ENCODE data around the gene VANGL2.
A peak's percentile ranks its signal among the peaks of the same experiment; 100 is the strongest.

Gene VANGL2

DNA sequence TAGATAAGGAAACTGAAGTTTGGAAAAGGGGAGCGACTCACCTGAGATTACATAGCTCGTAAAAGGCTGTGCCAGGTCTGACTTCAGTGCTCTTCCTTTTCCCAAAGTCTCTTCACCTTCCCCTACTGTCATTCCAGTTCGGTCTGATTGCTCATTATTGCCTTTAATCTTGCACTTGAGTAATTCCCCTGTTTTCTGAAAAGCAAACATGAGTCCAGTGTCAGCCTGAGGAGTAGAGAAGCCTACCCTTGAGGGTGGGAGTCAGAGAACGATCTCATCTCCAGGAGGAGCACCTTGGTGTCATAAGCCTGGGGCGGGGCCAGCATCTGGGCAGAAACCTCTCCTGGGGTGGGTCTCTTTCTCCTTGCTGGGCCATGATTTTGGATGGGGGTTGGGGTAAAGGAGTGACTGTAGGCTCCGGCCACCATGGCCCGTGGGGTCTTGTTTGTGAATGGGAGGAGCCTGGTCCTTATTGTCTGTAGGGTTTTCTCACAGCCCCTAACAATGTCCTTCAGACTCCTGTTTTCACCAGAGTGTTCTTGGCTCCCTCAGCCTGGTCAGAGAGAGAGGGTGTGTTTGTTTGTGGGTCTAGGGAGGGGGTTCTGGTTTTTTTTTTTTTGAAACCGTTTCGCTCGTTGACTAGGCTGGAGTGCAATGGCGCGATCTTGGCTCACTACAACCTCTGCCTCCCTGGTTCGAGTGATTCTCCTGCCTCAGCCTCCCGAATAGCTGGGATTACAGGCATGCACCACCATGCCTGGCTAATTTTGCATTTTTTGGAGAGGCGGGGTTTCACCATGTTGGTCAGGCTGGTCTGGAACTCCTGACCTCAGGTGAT lies 6.0 kb downstream of the VANGL2 start:
- no peak for DNase-seq

GRCh38 chr1:160407839-160408801 lies 7.8 kb downstream of the VANGL2 start:
- DNase-seq, result no peak

DNA sequence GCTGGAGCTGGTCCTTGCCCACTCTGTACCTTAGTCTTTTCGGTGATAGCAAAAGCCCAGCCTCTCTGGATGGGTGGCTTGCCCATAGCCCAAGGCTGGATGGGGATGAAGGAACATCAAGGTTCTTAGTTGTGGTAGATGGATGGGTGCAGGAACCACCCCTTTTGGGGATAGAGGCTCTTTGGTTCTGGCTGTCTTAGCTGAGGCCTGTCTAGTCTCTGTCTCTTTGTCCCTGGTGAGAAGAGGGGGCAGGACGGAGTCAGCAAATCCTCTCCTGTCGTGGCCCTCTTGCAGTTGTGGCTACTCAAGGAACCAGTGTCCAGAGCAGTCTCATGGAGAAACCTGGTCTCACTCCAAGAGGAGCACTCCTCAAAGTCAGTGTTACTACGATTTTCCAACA lies 8.5 kb downstream of the VANGL2 start:
- no peak for DNase-seq

DNA sequence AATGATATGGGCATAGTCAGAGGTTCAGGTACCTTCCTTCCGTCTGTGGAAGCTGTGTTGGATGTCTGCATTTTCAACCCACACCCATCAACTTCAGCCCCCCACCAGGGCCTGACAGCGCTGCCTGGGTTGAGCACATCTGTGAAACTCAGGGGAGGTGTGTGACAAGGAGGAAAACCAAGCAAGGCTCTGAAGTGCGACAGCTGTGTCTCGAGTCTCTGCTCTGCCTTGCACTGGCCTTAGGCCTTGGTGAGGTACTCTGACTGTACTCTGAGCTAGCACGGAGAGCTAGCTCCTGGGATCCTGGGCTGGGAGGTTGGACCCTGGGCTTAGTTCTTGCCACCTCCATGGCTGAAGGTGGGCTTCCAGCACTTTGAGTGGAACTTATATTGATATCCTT lies 9.1 kb downstream of the VANGL2 start:
- DNase-seq, result no peak

- DNase-seq, result peak; percentile 61
Observed at GRCh38 chr1:160410406-160411005, 10.1 kb downstream of the VANGL2 start.

DNA sequence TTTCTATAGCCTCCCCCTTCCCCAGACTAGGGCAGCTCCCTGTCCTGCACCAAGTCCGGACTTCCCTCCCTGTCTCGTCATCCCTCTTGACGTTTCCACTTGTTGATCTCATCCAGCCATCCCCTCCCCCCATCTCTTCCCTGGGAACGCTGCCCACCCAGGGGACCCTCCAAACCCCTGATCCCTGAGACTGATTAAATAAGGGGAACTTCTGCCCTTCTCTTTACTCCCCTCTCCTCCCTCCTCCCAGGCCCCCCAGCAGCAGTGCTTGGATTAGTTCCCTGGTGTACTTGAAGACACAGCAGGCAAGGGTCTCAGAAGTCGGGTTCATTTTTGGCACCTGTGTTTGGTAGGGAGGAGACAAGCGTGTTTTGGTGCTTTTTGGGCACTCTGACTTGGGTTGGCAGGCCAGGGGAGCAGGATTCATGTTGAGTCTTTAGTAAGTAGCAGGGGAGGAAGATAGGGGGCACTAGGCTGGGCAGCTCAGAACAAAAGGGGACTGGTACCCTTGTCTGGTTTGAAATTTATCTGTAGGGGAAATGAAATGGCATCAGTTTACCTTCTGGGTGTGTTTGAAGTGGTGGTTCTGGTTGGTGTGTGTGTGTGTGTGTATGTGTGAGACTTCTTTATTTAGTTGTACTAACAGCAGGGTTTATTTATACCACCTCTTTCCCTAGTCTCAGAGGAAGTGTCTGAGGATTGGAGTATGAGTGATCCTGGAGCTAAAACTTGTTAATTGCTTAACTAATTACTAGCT lies 11.1 kb downstream of the VANGL2 start:
- DNase-seq, result no peak

GRCh38 chr1:160412028-160412362 lies 11.6 kb downstream of the VANGL2 start:
- DNase-seq, result no peak

DNA sequence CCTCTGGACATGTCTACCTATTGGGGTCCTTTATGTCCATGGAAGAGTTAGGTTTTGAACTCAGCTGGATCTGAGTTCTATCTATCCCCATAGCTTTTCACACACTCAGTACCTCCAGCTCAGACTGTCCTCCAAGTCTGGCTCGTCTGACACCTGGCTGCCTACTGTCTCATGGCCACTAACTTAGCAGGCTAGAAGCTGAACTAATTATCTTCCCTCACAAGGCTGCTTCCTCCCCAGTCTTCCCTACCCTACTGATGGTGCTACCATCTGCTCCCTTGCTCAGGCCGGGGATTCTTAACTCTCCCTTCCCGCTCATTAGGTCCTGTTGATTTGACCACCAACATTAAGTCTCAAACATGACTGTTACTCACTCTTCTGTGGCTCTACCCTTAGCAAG lies 13.4 kb downstream of the VANGL2 start:
- DNase-seq, result no peak

- DNase-seq, result no peak
Observed at GRCh38 chr1:160414881-160415280, 14.5 kb downstream of the VANGL2 start.

DNA sequence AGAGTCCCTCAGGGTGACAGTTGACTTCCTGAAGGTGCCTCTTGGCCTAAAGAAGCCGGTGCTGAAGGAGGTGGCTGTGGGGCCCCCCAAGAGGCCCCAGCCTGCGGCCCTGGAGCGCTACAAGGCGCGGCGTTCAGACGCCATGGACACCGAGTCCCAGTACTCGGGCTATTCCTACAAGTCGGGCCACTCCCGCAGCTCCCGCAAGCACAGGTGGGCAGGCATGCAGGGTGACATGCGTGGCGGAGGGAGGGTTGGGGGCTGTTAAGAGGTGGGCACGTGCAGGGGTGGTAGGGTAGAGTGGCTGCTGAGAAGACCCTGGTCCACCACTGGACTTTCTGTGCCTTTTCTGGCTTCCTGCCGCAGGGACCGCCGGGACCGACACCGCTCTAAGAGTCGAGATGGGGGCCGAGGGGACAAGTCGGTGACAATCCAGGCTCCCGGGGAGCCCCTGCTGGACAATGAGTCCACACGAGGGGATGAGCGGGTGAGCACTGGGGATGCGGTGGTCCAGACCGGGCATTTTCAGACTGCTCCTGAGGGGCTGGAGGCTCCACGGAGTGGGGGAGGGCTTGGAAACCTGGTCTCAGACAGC lies 15.4 kb downstream of the VANGL2 start:
- no peak for DNase-seq

DNA sequence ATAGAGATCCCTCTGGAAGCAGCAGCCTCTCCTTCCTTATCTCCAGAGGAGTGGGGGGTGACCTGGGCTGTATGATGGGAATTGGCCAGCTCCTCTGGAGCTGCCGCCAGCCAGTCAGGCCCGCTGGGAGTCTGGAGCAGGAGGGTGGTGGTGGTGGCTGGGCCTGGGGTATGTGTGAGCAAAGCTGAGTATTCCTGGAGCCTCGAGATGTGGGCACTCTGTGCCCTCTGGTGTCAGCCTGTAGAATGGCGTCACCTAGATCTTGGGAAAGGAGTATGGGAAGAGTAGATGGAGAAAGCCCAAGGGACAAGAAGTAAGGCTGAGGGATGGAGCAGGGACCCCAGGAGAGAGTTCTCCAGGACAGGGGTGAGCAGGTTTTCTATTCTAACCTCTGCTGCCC lies 16.0 kb downstream of the VANGL2 start:
- peak; percentile 5 for DNase-seq

DNA sequence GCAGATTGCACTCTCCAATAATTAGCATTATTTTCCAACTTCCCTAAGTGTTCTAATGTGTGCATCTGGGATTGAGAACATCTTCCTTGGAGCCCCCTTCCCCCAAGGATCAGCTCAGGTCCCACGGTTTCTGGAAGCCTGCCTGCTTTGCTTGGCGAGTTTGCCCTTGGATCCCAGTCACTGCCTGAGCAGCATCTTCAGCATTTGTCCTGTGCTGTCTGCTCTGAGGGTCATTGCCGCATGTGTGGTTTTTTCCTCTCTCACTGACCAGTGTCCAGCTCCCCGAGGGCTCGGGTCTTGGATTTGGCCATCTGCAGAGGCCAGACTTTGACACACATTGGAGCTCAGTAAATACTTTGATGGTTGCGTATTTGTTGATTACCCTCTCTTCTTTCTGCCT lies 18.1 kb downstream of the VANGL2 start:
- no peak for DNase-seq

DNA sequence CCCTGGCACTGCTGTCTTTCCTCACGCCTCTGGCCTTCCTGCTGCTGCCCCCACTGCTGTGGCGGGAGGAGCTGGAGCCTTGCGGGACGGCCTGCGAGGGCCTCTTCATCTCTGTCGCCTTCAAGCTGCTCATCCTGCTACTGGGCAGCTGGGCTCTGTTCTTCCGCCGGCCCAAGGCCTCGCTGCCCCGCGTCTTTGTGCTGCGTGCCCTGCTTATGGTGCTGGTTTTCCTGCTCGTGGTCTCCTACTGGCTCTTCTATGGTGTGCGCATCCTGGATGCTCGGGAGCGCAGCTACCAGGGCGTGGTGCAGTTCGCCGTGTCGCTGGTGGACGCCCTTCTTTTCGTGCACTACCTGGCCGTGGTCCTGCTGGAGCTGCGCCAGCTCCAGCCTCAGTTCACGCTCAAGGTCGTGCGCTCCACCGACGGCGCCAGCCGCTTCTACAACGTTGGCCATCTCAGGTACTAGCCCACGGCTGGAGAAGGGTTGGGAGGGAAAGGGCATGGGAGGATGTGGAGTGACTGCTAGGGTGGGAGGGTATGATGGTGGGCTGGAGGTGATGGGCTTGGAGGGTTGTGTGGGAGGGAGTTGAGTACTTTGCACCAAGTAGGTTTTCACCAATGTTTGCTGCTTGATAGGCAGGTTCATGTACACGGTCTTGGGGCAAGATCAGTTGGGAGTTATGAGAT lies 18.9 kb downstream of the VANGL2 start:
- no peak for DNase-seq

GRCh38 chr1:160419838-160420169 lies 19.4 kb downstream of the VANGL2 start:
- DNase-seq, result no peak

GRCh38 chr1:160420881-160421842 lies 20.8 kb downstream of the VANGL2 start:
- DNase-seq, result no peak

- no peak for DNase-seq
Observed at GRCh38 chr1:160421881-160422280, 21.5 kb downstream of the VANGL2 start.

GRCh38 chr1:160423966-160424365 lies 23.6 kb downstream of the VANGL2 start:
- no peak for DNase-seq

GRCh38 chr1:160425847-160426246 lies 25.5 kb downstream of the VANGL2 start:
- DNase-seq, result no peak

- DNase-seq, result no peak
Observed at GRCh38 chr1:160427625-160428024, 27.3 kb downstream of the VANGL2 start.

DNA sequence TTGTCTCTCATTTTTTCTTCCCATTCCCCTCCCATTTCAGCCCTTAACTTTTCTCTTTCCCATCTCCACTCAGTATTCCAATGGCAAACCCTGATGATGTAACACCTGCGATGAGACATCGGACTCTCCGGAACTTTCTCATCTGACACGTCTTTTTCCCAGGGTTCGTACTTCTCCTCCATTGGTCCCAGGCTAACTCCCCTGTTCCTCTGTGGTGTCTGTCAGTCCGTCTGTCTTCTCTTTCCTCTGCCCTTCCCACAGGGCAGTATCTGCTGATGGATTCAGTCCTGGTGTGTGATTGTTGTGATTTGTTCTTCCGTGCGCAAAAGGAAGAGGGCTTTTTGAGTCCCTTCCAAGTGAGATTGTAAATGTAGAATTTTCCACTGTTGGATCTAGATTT lies 27.7 kb downstream of the VANGL2 start:
- DNase-seq, result no peak

DNA sequence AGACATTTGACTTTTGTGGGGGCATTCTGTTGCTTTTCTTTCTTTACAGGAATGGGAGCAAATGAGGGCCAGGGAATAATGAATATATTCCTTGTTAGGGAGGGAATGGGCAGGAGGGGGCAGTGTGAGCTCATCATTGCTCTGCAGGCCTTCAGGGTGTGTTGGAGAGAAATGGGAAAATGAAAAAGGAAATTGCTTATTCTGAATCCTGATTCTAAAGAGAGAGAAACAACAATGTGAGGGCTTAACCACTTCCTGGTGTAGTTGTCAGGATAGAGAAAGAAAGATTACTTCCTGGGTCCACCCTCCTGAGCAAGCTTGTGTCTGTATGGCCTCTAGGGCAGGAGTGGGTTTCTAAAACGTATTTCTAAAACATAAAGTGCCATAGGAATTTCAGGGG lies 28.3 kb downstream of the VANGL2 start:
- DNase-seq, result peak; percentile 20
